Progenitor cell of endocrine pancreas (in vitro differentiated cells): ENCODE results near the gene ZNHIT6. TPM values are rescaled to one million over a fixed set of nuclear protein-coding genes. Genes with fewer than 3 reads are reported as not detected.
A peak's percentile ranks its signal among the peaks of the same experiment; 100 is the strongest.

Experiments used
- DNase-seq: peaks from one replicate; pipeline ENCODE4 v3.0.0; 2021; ENCODE audit warnings: low spot score; ENCODE audit not compliant: unreplicated experiment
- H3K27ac Mint-ChIP-seq: 2 replicates; pipeline ENCODE4 v1.8.0; 2021; ENCODE audit warnings: mild to moderate bottlenecking, moderate library complexity, mixed read lengths
- H3K27me3 Mint-ChIP-seq: 2 replicates; pipeline ENCODE4 v1.8.0; 2021; ENCODE audit warnings: mixed read lengths
- H3K36me3 Mint-ChIP-seq: 2 replicates; pipeline ENCODE4 v1.8.0; 2022; ENCODE audit warnings: mixed read lengths; ENCODE audit not compliant: insufficient read depth
- H3K4me1 Mint-ChIP-seq: 2 replicates; pipeline ENCODE4 v1.8.0; 2021; ENCODE audit warnings: low read depth, mixed read lengths
- H3K4me3 Mint-ChIP-seq: 2 replicates; pipeline ENCODE4 v1.8.0; 2021; ENCODE audit warnings: low read depth, mild to moderate bottlenecking, moderate library complexity, mixed read lengths
- H3K9me3 Mint-ChIP-seq: 2 replicates; pipeline ENCODE4 v1.8.0; 2021; ENCODE audit warnings: low read depth, mixed read lengths
- long read RNA-seq: library from polyadenylated mRNA; unstranded; transcript quantifications from one replicate; pipeline ENCODE4 v2.0.0, GENCODE V29; 2020
- total RNA-seq: library from RNA; stranded (reverse); gene quantifications from 2 replicates; pipeline ENCODE4 v1.2.1, GENCODE V29; 2021
- TF ChIP-seq, protein P1 (sequence below): fragments of 200-600 bp; sonication (generic); IDR thresholded peaks from one replicate; pipeline ENCODE4 v1.5.0; 2021; ENCODE audit warnings: antibody characterized with exemption, mild to moderate bottlenecking; ENCODE audit not compliant: unreplicated experiment

ZNHIT6 gene, protein sequence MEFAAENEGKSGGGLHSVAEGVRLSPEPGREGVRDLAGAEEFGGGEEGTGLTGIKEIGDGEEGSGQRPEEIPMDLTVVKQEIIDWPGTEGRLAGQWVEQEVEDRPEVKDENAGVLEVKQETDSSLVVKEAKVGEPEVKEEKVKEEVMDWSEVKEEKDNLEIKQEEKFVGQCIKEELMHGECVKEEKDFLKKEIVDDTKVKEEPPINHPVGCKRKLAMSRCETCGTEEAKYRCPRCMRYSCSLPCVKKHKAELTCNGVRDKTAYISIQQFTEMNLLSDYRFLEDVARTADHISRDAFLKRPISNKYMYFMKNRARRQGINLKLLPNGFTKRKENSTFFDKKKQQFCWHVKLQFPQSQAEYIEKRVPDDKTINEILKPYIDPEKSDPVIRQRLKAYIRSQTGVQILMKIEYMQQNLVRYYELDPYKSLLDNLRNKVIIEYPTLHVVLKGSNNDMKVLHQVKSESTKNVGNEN
- total RNA-seq: 17.4 and 18.8 TPM in 2 replicates
- long read RNA-seq, transcript ZNHIT6-201 (10 exons, 2,797 nt): major isoform, 11 of 14 reads
- long read RNA-seq, partial matches to known transcripts: 2 of 14 reads
- long read RNA-seq, other reads (novel, unspliced or antisense): 1 of 14 reads

DNA sequence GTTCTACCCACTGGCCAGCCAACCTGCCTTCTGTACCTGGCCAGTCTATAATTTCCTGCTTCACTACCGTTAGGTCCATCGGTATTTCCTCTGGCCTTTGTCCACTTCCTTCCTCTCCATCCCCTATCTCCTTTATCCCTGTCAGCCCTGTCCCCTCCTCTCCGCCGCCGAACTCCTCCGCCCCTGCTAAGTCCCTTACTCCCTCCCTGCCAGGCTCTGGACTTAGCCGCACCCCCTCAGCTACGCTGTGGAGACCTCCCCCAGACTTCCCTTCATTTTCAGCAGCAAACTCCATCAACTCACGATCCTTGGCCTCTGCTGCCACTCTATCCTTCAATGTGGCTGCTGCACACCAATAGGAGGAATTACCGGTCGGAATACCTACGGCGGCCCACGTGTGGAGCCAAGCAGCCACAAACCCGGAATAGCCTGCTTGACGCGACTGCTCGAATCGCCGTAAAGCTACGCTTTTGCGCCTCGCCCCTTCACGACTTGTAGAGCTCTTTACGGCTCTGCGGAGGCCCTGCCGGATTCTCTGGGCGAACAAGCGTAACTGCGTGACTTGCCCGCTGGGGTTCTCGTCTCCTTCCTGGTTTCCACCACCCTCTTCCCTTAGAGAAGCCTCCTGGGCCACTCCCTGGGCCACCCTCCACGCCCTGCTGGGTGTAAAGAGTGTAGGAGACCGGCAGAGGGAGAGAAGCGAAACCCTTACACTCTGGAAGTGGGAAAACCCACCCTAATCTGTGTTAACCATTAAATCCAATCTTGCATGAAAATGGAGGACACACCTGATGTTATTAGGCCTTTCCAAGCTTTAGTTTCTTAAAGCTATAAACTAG, at the start of gene ZNHIT6:
Gene ZNHIT6, minus strand, starts transcription at position 444 of the 839 bp plus-strand sequence. Its CDS starts 149 bp downstream, at position 295.
- Mint-ChIP-seq H3K36me3 (peaks cover 11% of the 10 kb centered on the region), H3K27ac (no peak within 1 kb of the TSS), H3K27me3 (no peaks in the 10 kb centered on the region), H3K4me3 (no peak within 1 kb of the TSS), H3K4me1 (peaks cover 2% of the 10 kb centered on the region), H3K9me3 (no peaks in the 10 kb centered on the region)
- TF ChIP-seq, protein P1, sequence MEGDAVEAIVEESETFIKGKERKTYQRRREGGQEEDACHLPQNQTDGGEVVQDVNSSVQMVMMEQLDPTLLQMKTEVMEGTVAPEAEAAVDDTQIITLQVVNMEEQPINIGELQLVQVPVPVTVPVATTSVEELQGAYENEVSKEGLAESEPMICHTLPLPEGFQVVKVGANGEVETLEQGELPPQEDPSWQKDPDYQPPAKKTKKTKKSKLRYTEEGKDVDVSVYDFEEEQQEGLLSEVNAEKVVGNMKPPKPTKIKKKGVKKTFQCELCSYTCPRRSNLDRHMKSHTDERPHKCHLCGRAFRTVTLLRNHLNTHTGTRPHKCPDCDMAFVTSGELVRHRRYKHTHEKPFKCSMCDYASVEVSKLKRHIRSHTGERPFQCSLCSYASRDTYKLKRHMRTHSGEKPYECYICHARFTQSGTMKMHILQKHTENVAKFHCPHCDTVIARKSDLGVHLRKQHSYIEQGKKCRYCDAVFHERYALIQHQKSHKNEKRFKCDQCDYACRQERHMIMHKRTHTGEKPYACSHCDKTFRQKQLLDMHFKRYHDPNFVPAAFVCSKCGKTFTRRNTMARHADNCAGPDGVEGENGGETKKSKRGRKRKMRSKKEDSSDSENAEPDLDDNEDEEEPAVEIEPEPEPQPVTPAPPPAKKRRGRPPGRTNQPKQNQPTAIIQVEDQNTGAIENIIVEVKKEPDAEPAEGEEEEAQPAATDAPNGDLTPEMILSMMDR: peak; percentile 64
- peak; percentile 84 for DNase-seq

DNA sequence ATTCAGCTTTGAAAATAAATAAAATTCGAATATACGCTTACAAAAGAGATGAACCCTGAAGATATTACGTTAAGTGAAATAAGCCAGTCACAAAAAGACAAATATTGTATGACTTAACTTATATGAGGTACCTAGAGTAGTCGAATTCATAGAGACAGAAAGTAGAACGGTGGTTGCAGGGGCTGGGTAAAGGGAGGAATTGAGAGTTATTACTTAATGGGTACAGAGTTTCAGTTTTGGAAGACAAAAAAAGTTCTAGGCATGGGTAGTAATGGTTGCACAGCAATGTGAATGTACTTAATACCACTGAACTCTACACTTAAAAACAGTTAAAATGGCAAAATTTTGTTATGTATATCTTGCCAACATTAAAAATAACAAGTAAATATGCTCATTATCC, 48.6 kb upstream of the ZNHIT6 start:
- no peaks in the 10 kb centered on the region for H3K36me3 Mint-ChIP-seq
- no peaks in the 10 kb centered on the region for H3K27me3 Mint-ChIP-seq
- H3K9me3 Mint-ChIP-seq: peaks cover 5% of the 10 kb centered on the region
- no peaks in the 10 kb centered on the region for H3K4me1 Mint-ChIP-seq
- no peak overlapping the region for H3K27ac Mint-ChIP-seq
- no peak for DNase-seq
- TF ChIP-seq, protein P1: no peak
- H3K4me3 Mint-ChIP-seq: no peak overlapping the region

DNA sequence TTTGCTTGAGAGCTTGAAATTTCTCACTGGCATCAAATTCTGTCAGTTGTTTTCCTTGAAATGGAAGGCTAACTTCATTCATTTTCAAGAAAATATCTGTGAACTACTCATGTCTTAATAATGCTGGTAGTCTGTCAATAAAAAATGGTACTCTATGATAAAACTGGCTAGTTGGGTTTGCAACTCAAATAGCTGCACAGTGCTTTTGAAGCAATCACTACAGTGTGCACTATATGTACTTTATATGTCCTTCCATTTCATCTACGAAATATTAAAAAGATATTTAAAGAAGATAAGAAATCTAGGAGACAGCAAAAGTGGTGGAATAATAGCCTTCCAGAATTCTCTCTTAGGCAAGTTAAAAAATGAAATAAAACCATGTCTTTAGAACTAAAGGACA, 39.9 kb upstream of the ZNHIT6 start:
- Mint-ChIP-seq H3K4me1 (no peaks in the 10 kb centered on the region), H3K36me3 (no peaks in the 10 kb centered on the region), H3K9me3 (no peaks in the 10 kb centered on the region), H3K27ac (no peak overlapping the region), H3K27me3 (no peaks in the 10 kb centered on the region), H3K4me3 (no peak overlapping the region)
- no peak for DNase-seq
- TF ChIP-seq, protein P1: no peak

DNA sequence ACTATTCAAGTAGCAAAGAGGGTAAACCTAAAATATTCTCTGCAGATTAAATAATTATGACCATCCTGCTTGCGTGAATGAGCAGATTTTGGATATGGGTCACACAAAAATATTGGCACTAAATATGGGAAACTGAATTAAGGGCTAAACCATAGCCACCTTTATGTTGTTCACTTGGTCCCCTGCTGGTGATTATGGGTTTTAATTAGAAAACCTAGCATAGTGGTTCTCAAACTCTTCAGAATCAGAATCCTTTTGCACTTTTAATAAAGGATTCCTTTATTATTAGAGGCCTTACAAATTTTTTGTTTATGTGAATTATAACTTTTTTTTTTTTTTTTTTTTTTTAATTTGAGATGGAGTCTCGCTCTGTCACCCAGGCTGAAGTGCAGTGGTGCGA, 38.5 kb upstream of the ZNHIT6 start:
- H3K27ac Mint-ChIP-seq: no peak overlapping the region
- TF ChIP-seq, protein P1: peak; percentile 28
- H3K36me3 Mint-ChIP-seq: no peaks in the 10 kb centered on the region
- peaks cover 5% of the 10 kb centered on the region for H3K9me3 Mint-ChIP-seq
- DNase-seq: no peak
- no peak overlapping the region for H3K4me3 Mint-ChIP-seq
- no peaks in the 10 kb centered on the region for H3K4me1 Mint-ChIP-seq
- no peaks in the 10 kb centered on the region for H3K27me3 Mint-ChIP-seq

DNA sequence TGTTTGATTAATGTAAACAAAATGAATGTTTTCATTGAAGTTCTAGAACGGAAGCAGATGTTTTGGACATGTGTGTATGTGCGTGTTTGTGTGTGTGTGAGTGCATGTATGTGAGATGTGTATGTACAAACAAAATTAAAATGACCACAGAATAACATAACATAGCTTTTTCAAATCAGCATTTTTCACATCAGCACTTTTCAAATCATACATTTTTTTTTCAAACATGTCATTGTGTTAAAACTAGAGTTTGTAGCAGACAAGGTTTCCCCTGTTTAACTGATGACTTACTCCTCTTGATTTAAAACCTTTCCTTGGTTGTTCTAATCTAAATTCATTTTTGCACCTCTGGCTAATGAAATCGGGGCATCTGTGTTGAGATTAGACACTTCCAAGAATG, 35.6 kb upstream of the ZNHIT6 start:
- TF ChIP-seq, protein P1: no peak
- Mint-ChIP-seq H3K27me3 (no peaks in the 10 kb centered on the region), H3K27ac (no peak overlapping the region), H3K4me3 (no peak overlapping the region), H3K9me3 (peaks cover 5% of the 10 kb centered on the region), H3K4me1 (no peaks in the 10 kb centered on the region), H3K36me3 (no peaks in the 10 kb centered on the region)
- no peak for DNase-seq
